GM12865 (cell line): Measurements from ENCODE around the gene IL11RA.

ENCODE experiments used
- DNase-seq: peaks from one replicate; pipeline ENCODE4 v3.0.0; 2010; ENCODE audit warnings: low read depth
- H3K4me3 ChIP-seq: 2 replicates; pipeline ENCODE4 v1.5.1; 2011; ENCODE audit warnings: mild to moderate bottlenecking, low read depth, low read length, control low read depth
- TF ChIP-seq, protein P1 (sequence below): IDR thresholded peaks from 2 replicates; pipeline ENCODE4 v1.5.1; 2011; ENCODE audit warnings: low read length, control low read depth, low read depth, inconsistent platforms; ENCODE audit not compliant: insufficient read depth; ENCODE audit errors: missing control alignments

IL11RA gene

DNA sequence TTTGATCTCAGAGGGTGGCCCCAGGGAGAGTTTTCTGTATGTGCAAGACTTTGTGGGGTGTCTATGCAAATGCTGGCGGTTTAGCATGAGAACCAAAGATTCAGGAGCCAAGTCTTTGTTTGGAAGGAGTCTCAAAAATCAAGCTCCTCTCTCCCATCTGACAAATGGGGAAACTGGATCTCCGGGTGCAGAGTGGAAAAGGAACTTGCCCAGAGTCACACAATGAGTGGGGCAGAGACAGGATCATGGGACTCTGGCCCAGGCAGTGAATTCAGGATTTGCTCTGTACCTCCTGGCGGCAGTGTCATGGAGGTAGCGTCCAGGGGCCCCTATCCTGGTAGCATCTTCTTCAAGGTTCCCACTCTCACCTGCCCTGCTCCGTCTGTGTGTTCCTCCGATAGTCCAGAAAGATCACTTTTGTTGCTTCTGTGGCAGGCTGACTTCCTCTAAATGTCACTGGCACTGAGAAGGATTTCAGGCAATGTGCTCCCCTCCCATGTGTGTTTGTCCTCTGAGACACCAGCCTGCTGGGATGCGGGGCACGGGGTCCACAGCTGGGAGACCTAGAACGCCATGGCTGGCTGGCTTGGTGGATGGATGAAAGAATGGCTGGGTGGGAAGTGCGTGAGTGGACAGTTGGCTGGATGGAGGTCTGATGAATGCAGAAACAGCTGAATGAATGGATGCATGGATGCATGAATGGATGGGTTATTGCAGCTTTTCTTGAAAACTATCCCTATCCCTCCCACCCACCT lies 35.5 kb downstream of the IL11RA start:
- TF ChIP-seq, protein P1, sequence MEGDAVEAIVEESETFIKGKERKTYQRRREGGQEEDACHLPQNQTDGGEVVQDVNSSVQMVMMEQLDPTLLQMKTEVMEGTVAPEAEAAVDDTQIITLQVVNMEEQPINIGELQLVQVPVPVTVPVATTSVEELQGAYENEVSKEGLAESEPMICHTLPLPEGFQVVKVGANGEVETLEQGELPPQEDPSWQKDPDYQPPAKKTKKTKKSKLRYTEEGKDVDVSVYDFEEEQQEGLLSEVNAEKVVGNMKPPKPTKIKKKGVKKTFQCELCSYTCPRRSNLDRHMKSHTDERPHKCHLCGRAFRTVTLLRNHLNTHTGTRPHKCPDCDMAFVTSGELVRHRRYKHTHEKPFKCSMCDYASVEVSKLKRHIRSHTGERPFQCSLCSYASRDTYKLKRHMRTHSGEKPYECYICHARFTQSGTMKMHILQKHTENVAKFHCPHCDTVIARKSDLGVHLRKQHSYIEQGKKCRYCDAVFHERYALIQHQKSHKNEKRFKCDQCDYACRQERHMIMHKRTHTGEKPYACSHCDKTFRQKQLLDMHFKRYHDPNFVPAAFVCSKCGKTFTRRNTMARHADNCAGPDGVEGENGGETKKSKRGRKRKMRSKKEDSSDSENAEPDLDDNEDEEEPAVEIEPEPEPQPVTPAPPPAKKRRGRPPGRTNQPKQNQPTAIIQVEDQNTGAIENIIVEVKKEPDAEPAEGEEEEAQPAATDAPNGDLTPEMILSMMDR: no peak
- no peak overlapping the region for H3K4me3 ChIP-seq
- no peak for DNase-seq

DNA sequence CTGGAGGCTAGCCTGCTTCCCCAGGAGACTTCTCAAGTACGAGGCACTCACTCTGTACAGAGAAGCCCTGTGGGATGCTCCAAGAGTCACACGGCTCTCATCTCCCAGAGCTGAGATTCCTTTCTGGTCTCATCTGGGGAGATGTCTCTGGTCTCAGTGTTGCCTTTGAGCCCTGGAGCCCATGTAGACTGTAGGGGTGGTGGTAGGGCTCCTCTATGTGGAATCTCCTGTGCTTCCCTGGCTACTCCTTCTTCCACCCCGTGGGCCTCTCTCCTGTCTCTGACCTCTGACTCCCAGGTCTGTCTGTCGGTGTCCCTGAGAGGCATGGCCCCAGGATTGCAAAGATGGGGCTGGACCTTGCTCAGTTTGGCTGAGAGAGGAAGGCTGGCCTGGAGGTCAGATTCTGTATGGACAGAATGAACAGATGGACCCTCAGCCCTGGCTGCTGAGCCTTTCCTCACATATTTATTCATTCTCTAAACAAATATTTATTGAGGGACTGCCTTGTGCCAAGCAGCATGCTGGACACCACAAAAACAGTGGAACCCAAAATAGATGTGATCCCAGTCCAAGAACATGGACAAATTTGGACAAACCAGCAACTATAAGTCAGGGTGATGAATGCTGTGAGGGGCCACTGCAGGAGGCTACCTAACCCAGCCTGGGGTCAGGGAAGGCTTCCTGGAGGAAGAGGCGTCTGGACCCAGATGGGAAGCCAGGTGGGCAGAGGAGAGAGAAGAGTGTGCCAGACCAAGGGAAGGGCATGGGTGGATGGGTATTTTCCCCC lies 36.5 kb downstream of the IL11RA start:
- TF ChIP-seq, protein P1: no peak
- no peak for DNase-seq
- H3K4me3 ChIP-seq: no peak overlapping the region

DNA sequence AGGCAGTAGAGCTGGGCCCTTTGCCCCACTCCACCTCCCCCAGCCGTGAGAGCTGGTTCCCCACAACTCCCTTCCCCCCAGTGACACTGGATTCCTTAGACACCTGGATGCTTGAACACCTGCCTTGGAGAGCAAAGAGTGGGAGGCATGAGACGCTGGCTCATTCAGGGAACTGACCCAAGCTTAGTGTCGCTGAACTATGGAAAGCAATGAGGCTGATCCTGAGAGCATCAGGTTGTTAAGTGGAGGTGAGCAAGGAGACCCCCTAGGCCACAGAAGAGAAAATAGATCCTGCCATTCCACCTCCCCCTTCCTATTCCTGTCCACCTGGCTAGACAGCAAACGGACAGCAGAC lies 37.1 kb downstream of the IL11RA start:
- DNase-seq: no peak

DNA sequence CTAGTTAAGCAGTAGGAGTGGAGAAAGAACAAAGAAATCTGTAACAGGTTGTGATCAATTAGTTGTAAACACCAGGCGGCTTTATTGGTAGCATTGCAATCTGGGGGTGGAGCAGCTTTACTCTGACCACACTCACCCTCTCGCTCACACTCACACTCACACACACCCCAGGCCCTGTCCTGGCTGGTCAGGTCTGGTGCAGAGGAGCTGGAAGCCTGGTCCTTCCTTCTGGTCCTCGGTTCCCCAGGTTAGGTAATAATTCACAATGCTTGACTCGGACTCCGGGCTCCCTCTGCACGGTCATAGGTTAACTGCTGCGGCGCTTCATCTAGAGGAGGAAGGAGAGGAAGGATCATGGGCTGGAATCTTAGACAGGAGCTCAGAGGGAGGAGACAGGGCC lies 37.5 kb downstream of the IL11RA start:
- no peak for DNase-seq
- TF ChIP-seq, protein P1: no peak
- no peak overlapping the region for H3K4me3 ChIP-seq

More for the DNA sequence above, 37.1 kb downstream of the IL11RA start:
- H3K4me3 ChIP-seq: no peak overlapping the region
- TF ChIP-seq, protein P1: no peak

DNA sequence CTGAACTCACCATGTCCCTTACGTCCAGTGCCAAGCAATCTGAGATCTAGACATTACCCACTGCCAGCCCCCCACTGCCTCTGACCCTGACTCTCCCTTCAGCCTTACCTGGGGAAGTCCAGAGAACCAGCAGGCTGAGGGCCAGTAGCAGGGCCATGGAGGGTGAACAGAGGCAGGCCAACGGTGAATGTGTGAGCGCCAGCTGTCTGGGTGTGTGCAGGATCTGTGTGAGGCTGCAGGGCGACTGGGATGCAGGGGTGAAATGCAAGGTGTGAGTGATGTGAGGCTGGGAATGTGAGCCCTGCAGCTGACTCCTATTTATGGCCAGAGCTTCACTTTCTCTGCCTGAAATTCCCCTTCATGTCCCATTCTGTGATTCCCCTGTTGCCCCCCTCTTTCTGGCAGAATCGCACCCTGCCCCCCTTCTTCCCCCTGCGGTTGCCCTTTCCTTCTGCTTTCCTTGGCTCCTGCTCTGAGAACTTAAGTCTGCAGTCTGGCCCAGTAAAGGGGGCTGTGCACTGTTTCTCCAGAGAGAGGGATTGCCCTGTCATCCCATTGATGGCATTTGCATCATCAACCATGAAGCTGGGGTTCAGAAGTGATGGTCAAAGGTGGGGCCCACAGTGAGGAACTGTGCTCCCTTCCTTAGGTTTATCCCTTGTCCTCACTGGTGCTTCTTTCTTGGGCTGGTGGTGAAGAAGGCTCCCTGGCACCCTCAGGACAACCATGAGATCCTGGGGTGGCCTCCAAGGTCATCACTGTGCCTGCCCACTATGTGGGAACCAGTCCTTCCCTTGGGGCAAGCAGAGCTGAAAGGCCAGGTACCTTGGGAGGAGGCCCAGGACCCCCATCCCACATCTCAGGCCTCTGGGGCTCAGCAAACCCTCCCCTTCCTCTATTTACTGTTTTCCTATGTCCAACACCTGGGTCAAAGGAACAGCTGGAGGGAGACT lies 39.3 kb downstream of the IL11RA start, which contains the start of gene CCL19:
CCL19 (minus strand) TSS at position 294 of the 953 bp plus-strand sequence; CDS start at position 157, 137 bp downstream.
- TF ChIP-seq, protein P1: no peak
- H3K4me3 ChIP-seq: no peak within 1 kb of the TSS
- DNase-seq: no peak

DNA sequence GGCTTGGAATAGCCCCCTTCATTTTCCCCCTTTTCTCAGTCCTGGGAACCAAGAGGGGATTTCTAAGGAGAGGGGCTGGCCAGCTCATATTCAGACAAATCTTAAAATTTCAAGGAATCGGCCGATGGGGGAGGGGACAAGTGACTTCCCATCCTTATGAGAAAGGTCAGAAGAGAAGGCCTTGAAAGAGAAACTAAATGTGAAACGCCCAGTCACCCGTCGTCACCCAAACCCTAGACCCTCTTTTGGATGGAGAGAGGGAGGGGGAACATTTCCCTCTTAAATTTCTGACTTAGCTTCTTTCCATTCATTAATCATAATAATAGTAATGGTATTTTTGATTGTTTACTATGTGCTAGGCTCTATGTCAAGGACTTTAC lies 39.9 kb downstream of the IL11RA start:
- TF ChIP-seq, protein P1: no peak
- no peak overlapping the region for H3K4me3 ChIP-seq
- no peak for DNase-seq
